GM12892 (cell line): ENCODE results near the gene SIK3.

Source experiments
- DNase-seq: peaks from one replicate; pipeline ENCODE4 v3.0.0; 2011; ENCODE audit not compliant: insufficient read length
- FAIRE-seq: peaks from 2 replicates; lab custom pipeline; 2011; peaks lifted over from hg19 to GRCh38; lab: Jason Lieb, UNC
- POLR2A ChIP-seq: IDR thresholded peaks from 2 replicates; pipeline ENCODE4 v1.6.1; 2011; ENCODE audit warnings: low read depth, low read length, control low read depth
- POLR2AphosphoS5 ChIP-seq: IDR thresholded peaks from 2 replicates; pipeline ENCODE4 v1.6.1; 2011; ENCODE audit warnings: low read depth, low read length, control low read depth
- TAF1 ChIP-seq: IDR thresholded peaks from 2 replicates; pipeline ENCODE4 v1.6.1; 2011; ENCODE audit warnings: low read depth, mild to moderate bottlenecking, control low read depth, low read length, borderline replicate concordance

SIK3 gene

DNA sequence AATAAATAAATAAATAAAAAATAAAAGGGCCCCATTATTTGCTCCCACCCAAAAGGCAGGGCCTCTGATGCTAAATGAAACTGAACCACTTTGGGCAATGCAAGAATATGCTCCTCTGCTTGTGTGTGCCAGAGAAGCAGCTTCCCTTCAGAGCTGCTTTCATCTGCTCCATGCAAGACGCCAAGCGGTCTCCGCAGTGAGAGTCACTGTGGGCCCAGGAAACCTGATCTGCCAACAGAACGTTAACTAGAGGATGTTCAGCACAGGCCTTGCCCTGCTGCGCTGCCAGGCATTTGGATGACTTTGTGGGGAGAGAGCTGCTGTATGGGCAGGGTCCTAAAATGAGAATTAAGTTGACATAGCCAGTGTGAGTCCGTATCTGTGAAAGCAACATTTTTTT is 217.1 kb downstream of the SIK3 start:
- DNase-seq (no peak), FAIRE-seq (peak; percentile 33)
- TF ChIP-seq TAF1 (no peak), POLR2A (no peak), POLR2AphosphoS5 (no peak)

DNA sequence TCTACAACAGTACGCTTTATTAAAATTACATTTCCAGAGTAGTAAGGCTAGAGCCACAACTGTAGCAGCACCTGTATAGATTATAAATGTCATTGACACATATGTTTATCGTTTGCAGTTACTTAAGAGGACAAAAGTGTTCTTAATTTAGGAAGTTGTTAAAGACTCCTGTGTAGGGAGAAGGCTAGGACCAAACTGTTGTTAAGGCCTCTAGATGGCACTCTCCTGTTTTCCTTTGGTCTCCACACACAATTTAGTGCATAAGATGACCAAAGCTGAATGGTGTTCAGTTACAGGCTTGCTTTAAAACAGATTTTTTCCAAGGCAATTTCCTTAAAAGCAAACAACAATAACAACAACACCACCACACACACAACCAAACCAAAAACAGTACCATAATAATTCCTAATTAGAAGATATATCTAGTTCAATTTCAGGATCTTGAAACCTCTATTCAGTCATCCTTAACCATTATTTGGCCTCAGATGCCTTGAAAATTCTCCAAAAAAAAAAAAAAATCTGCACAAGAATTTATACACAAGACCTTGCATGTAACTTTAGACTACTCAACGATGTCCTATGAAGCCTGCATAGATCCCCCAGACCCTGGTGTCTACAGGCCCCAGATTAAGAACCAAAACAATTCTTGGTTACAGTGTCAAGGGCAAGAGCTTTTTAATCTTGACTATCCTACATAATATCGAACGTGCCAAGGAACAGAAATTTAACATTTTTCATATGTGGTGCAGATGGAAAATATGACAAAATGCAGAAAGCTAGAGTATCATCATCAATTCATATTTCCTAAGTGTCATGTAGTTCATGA is 218.2 kb downstream of the SIK3 start:
- peak; percentile 27 for DNase-seq
- peak; percentile 93 for FAIRE-seq
- TF ChIP-seq POLR2AphosphoS5 (no peak), TAF1 (no peak), POLR2A (no peak)

DNA sequence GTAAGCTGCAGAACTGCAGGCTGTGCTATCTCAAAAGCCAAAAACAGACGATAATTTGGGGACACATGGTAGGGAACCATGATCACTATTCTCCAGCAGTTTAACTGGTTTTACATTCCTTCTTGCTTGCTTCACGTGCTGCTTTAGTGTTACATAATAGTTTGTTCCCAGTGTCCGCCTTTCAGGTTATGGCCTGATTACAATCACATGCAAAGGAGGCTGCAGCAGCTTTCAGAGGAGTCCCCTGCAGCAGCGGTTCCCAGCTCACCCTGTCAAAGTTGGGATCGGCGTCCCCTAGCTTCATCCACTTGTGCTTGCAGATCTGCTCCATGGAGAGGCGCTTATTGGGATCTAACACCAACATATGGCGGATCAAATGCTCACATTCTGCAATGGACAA is 221.6 kb downstream of the SIK3 start:
- FAIRE-seq (no peak), DNase-seq (no peak)
- TF ChIP-seq TAF1 (no peak), POLR2A (no peak), POLR2AphosphoS5 (no peak)

DNA sequence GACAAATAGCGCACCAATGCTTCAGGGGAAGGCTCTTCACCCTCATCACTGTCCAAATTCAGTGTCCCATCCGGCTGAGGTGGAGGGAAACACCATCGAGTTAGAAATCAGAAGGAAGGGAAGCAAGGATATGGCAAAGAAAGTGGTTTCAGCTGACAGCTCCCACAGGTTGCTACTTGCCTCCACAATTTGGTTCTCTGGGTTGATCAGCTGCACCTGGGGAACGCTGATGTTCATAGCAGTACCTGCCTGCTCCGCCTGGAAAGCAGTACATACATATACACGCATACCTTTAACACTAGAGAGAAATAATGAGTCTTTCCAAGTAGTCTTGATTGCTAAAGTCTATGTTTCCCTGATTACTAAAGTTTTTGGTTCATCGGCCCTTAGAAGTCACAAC is 223.0 kb downstream of the SIK3 start:
- TF ChIP-seq POLR2A, result no peak
- no peak for TF ChIP-seq POLR2AphosphoS5
- no peak for TF ChIP-seq TAF1
- no peak for DNase-seq
- FAIRE-seq, result no peak

DNA sequence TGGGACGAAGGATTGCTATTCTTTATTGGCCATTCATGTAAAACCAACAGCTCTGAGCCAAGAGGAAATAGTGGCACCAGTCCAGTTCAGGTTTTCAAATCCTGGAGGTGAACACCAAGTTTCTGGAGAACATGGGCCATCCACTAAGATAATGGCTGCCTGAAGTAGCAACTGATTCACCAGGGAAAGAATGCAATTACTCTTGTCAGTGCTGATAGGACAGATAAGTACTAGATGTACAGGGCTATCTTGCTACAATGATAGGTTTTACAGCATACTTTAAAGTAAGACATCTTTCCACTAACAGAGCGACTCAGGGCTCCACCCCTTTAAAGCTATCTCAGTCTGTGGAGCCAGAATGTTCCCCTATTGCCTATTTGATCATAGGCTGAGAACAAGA is 224.0 kb downstream of the SIK3 start:
- TF ChIP-seq POLR2A, result no peak
- TF ChIP-seq TAF1, result no peak
- DNase-seq, result no peak
- no peak for FAIRE-seq

DNA sequence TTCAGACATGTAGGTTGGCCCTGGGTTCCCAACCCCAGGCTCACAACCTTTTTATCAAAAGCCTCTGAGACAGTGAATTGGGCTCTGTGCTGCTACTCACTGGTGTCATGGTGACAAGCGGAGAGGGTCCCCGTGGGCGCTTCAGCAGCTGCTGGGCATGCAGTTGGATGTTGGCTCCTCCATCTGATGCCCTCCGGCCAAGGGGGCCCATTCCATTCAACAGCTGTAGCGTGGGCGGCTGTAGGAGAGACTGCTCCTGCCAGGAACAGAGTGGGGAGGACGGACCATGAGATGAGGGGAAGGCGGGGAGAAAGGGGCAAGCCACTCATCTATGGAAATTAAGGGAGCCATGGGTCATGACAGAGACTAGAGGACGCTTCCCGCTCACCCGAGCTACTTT is 224.8 kb downstream of the SIK3 start:
- no peak for TF ChIP-seq TAF1
- TF ChIP-seq POLR2AphosphoS5, result no peak
- no peak for TF ChIP-seq POLR2A
- DNase-seq (no peak), FAIRE-seq (no peak)

DNA sequence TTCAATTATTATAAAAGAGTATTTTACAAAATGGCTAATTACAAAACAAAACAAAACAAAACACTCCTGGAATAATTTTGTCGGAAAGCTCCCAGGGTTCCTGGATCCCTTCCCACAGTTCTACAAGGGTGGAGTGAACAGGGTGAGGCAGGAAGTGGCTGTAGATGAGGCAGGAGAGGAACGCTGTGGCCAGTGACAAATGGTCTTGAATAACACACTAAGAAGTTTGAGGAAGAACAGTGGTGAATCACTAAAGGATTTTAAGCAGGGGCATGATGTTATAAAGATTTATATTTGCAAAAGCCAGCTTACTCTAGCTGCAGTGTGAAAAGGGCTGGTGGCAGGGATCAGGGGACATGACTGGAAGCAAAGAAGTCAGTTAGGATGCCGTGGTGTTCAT is 227.0 kb downstream of the SIK3 start:
- peak; percentile 36 for FAIRE-seq
- no peak for DNase-seq
- no peak for TF ChIP-seq TAF1
- no peak for TF ChIP-seq POLR2A
- no peak for TF ChIP-seq POLR2AphosphoS5

DNA sequence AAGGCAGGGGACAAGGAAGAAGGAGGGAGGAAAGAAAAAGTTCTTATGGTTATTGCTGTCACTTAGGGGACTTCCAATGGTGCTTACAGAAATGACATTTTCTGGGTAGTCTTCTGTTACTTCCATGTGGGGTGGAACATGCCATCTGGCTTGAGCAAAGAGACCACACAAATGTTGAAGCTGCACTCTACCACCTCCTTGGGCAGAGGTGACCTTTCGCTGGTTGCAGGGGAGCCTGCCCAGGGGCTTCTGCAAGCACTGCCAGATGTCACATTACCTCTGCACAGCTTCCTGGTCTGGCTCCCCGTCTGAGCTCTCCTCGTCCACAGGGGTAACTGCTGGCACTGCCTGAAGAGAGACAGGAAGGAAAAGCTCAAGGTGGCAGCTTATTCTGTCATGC is 228.2 kb downstream of the SIK3 start:
- TF ChIP-seq POLR2A (no peak), TAF1 (no peak), POLR2AphosphoS5 (no peak)

DNA sequence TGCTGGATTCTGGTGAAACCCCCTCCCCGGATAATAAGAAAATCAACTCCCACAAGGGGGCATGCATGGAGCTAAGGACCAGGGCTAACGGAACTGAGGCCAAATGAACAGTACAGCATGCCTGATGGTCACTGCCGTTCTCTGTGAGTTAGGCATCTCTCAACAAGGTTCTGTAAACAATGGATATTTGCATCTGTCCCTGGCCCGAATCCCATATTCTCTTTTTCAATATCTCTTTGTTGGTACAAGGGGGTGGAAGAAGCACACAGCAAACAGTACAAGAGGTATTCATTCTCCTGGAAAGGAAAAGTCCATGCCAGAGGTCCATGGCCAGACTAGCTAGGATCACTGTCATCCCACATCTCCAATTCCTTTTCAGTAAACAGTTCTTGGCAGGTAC is 228.6 kb downstream of the SIK3 start:
- no peak for FAIRE-seq
- no peak for TF ChIP-seq POLR2A
- TF ChIP-seq POLR2AphosphoS5, result no peak
- no peak for TF ChIP-seq TAF1

More for the DNA sequence above, 228.2 kb downstream of the SIK3 start:
- no peak for FAIRE-seq
- DNase-seq, result no peak

DNA sequence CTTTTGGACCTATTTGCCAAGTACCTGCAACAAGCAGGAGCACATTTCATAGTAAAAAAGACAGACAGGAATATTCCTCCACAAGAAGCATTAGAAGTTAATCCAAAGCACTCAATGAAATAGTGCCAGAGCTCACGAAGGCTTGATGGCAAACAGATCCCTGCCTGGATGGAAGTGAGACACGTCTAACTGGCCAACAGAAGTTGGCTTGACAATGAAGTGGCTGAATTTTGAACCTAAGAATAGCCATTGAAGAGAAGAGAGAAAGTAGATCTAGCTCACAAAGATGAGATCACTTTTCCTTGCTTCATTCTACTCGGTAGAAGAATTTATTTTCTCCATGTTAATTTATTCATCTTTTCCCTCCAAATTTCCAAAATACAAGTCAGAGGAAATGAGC is 230.2 kb downstream of the SIK3 start:
- no peak for FAIRE-seq
- TF ChIP-seq POLR2A, result no peak
- no peak for TF ChIP-seq POLR2AphosphoS5
- no peak for TF ChIP-seq TAF1
- DNase-seq, result no peak

More for the DNA sequence above, 228.6 kb downstream of the SIK3 start:
- DNase-seq, result no peak

DNA sequence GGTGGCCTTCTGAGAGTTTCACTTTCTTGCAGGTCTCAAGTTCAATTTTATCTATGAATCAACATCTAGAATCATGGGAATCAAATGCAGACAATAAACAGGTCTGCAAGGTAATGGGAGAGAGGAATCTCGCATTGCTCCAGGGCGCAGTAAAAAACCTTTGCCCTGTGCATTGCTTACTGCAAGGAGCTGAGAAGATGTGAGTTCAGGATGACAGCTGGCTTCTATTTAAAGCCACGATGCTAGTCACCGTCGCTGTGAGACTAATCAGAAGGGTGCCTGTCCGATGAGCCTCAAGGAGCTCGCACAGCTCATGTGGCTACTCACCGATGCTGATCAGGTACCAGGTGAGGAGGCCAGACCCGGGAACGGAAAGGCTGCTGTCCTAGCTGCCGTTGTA is 230.6 kb downstream of the SIK3 start:
- TF ChIP-seq POLR2AphosphoS5, result no peak
- no peak for TF ChIP-seq TAF1
- TF ChIP-seq POLR2A, result no peak
- FAIRE-seq (no peak), DNase-seq (no peak)

DNA sequence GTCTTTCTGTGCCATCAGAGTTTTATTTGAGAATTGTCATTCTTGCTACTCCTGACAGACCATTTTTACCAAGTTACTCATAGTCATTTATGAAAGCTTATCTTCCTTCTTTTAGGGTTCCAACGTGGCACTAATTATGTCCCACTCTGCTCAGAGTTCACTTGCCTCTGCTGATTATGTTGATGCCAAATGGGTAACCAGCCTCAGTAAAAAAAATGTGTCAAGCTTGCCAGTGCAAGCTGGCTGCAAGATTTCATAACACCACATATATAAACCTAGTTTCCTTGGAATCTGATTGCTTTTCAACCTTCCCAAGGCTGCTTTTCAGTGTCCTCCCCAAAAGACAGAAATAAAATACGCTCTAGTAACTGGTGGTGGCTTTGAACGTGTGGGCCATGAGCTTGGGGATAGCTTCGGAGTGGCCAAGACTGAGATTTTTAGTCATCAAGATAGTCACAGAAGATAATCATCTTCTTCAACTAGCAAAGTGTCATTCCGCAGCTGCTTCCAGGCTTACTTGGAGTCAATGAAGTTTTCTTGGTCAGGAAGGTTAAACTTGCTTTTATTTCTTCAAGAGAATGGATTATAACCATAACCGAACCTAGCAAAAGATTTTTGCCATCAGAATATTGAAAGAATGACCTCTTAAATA is 231.3 kb downstream of the SIK3 start:
- TF ChIP-seq POLR2AphosphoS5 (no peak), TAF1 (no peak), POLR2A (no peak)
- DNase-seq (no peak), FAIRE-seq (no peak)

DNA sequence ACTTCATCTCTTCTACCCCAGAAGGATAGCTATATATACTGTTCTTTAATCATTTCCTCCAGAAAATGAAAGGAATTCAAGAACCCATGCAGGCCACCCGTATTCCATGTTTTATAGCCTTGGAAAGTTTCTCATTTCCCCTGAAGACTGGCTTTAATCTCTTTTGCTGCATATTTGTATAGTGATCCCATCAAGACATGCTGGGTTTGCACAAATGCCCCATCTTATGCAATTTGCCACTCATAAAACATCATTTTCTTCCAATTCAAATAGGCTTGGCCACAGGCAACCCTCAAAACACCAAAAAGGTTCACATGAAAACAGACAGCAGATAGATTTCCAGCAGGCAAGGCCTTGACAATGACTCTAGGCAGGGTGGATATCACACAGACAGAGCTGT is 232.5 kb downstream of the SIK3 start:
- TF ChIP-seq POLR2A (no peak), TAF1 (no peak), POLR2AphosphoS5 (no peak)
- no peak for FAIRE-seq
- DNase-seq, result no peak
